H1 (cell line): ENCODE results near the gene SIK3. TPM values are rescaled to one million over a fixed set of nuclear protein-coding genes. Genes with fewer than 3 reads are reported as not detected.

Source experiments
- CTCF ChIA-PET: fragments of 300-600 bp; sonication (Branson Sonifier 250); formaldehyde crosslinking; loops from one replicate; lab custom pipeline; 2021; ENCODE audit not compliant: partially characterized antibody; lab: Charles Lee
- POLR2A ChIA-PET: fragments of 300-600 bp; sonication (Branson Sonifier 250); formaldehyde crosslinking; loops from one replicate; lab custom pipeline; 2021; ENCODE audit warnings: inconsistent platforms; ENCODE audit not compliant: partially characterized antibody; lab: Charles Lee
- DNase-seq, 2 experiments: peaks; one replicate each; pipeline versions ENCODE4 v3.0.0 to v3.0.0-alpha.2; 2010 to 2022; ENCODE audit warnings: low spot score in 2 of 2, low read depth in 1 of 2, mixed read lengths in 1 of 2
- FAIRE-seq: peaks from 2 replicates; lab custom pipeline; 2011; peaks lifted over from hg19 to GRCh38; lab: Jason Lieb, UNC
- H2AFZ ChIP-seq: 2 replicates; pipeline ENCODE4 v1.8.1; 2012; ENCODE audit warnings: low read length, inconsistent platforms
- H2AK5ac ChIP-seq: 2 replicates; pipeline ENCODE4 v1.6.1; 2013; ENCODE audit warnings: low read depth, low read length
- H2BK120ac ChIP-seq: replicated peaks from 2 replicates; pipeline ENCODE3; 2013; ENCODE audit warnings: low read depth, low read length, inconsistent platforms
- H2BK12ac ChIP-seq: 2 replicates; pipeline ENCODE4 v1.6.1; 2013; ENCODE audit warnings: low read depth, low read length
- H2BK15ac ChIP-seq: 2 replicates; pipeline ENCODE4 v1.6.1; 2013; ENCODE audit warnings: low read length
- H2BK20ac ChIP-seq: 2 replicates; pipeline ENCODE4 v1.6.1; 2013; ENCODE audit warnings: low read length
- H2BK5ac ChIP-seq: 2 replicates; pipeline ENCODE4 v1.6.1; 2013; ENCODE audit warnings: low read depth, low read length
- H3K14ac ChIP-seq: 2 replicates; pipeline ENCODE4 v1.6.1; 2013; ENCODE audit warnings: inconsistent platforms; ENCODE audit not compliant: insufficient read length
- H3K18ac ChIP-seq: 2 replicates; pipeline ENCODE4 v1.6.1; 2013; ENCODE audit warnings: low read length; ENCODE audit errors: extremely low read depth
- H3K23ac ChIP-seq: 2 replicates; pipeline ENCODE4 v1.6.1; 2013; ENCODE audit warnings: inconsistent platforms; ENCODE audit not compliant: insufficient read length
- H3K23me2 ChIP-seq: 2 replicates; pipeline ENCODE4 v1.6.1; 2013; ENCODE audit warnings: low read depth, low read length
- H3K27ac ChIP-seq: 2 replicates; pipeline ENCODE4 v1.6.1; 2011; ENCODE audit warnings: low read depth, low read length, inconsistent platforms
- H3K27me3 ChIP-seq, 4 experiments: replicated peaks in 1 of 4; 1 replicate in 1 of 4; 2 replicates in 3 of 4; pipeline versions ENCODE4 v1.6.1 to v1.8.1; 2011 to 2013; ENCODE audit warnings: low read length in 3 of 4, mild to moderate bottlenecking in 3 of 4, inconsistent platforms in 2 of 4, mixed read lengths in 2 of 4, moderate library complexity in 1 of 4; ENCODE audit not compliant: control insufficient read depth in 3 of 4, insufficient read depth in 3 of 4; ENCODE audit errors: extremely low read depth in 1 of 4
- H3K36me3 ChIP-seq, 4 experiments: 2 replicates each; pipeline versions ENCODE4 v1.6.1 to v1.8.1; 2011 to 2013; ENCODE audit warnings: mild to moderate bottlenecking in 4 of 4, low read length in 3 of 4, moderate library complexity in 2 of 4, control low read depth in 1 of 4, inconsistent platforms in 1 of 4; ENCODE audit not compliant: insufficient read depth in 4 of 4, control insufficient read depth in 2 of 4
- H3K4ac ChIP-seq: replicated peaks from 2 replicates; pipeline ENCODE3; 2013; ENCODE audit warnings: low read length, low read depth, mixed read lengths, inconsistent platforms; ENCODE audit not compliant: insufficient read length
- H3K4me1 ChIP-seq, 4 experiments: replicated peaks in 1 of 4; 1 replicate in 1 of 4; 2 replicates in 3 of 4; pipeline versions ENCODE4 v1.6.1 to v1.8.1; 2011 to 2013; ENCODE audit warnings: low read length in 3 of 4, inconsistent platforms in 2 of 4, mixed read lengths in 1 of 4; ENCODE audit not compliant: insufficient read depth in 4 of 4, control insufficient read depth in 3 of 4
- H3K4me2 ChIP-seq, 2 experiments: 2 replicates each; pipeline versions ENCODE4 v1.6.1 to v1.8.1; 2011 to 2013; ENCODE audit warnings: low read depth in 2 of 2, low read length in 2 of 2, control low read depth in 1 of 2, inconsistent platforms in 1 of 2, mild to moderate bottlenecking in 1 of 2; ENCODE audit not compliant: insufficient read depth in 1 of 2
- H3K4me3 ChIP-seq, 4 experiments: fragments of 200-600, 300-600 bp in 1 of 4; sonication (generic), shearing (Covaris generic), sonication (Bioruptor Twin) in 1 of 4; 2 replicates each; pipeline versions ENCODE4 v1.5.1 to v1.8.1; 2011 to 2016; ENCODE audit warnings: low read length in 4 of 4, low read depth in 3 of 4, control low read depth in 2 of 4, inconsistent platforms in 2 of 4, mild to moderate bottlenecking in 2 of 4, mixed read lengths in 1 of 4, moderate library complexity in 1 of 4; ENCODE audit not compliant: insufficient read depth in 2 of 4; ENCODE audit errors: extremely low read depth in 1 of 4
- H3K56ac ChIP-seq: replicated peaks from 2 replicates; pipeline ENCODE3; 2013; ENCODE audit warnings: low read depth, mild to moderate bottlenecking, mixed read lengths, low read length, inconsistent platforms; ENCODE audit not compliant: insufficient read length
- H3K79me1 ChIP-seq: 2 replicates; pipeline ENCODE4 v1.6.1; 2013; ENCODE audit warnings: low read depth, low read length, control low read depth
- H3K79me2 ChIP-seq, 2 experiments: 2 replicates each; pipeline versions ENCODE4 v1.6.1 to v1.8.1; 2012 to 2013; ENCODE audit warnings: low read length in 2 of 2, mild to moderate bottlenecking in 2 of 2, inconsistent platforms in 1 of 2; ENCODE audit not compliant: insufficient read depth in 2 of 2, control insufficient read depth in 1 of 2
- H3K9ac ChIP-seq, 4 experiments: replicated peaks in 1 of 4; 1 replicate in 1 of 4; 2 replicates in 3 of 4; pipeline versions ENCODE4 v1.6.1 to v1.8.1; 2011 to 2013; ENCODE audit warnings: low read depth in 3 of 4, low read length in 3 of 4, control low read depth in 2 of 4, mild to moderate bottlenecking in 2 of 4, moderate library complexity in 2 of 4, inconsistent platforms in 1 of 4; ENCODE audit errors: extremely low read depth in 1 of 4
- H3K9me3 ChIP-seq, 2 experiments: 2 replicates each; pipeline versions ENCODE4 v1.6.1 to v1.8.1; 2012 to 2013; ENCODE audit warnings: mild to moderate bottlenecking in 2 of 2, moderate library complexity in 2 of 2, control low read depth in 1 of 2, inconsistent platforms in 1 of 2, low read depth in 1 of 2, low read length in 1 of 2, mixed read lengths in 1 of 2; ENCODE audit not compliant: insufficient read depth in 2 of 2
- H4K20me1 ChIP-seq, 2 experiments: replicated peaks in 1 of 2; 2 replicates each; pipeline versions ENCODE3 to v1.8.1; 2011 to 2013; ENCODE audit warnings: inconsistent platforms in 2 of 2, low read length in 2 of 2, mild to moderate bottlenecking in 1 of 2; ENCODE audit not compliant: insufficient read depth in 2 of 2, control insufficient read depth in 1 of 2
- H4K5ac ChIP-seq: 2 replicates; pipeline ENCODE4 v1.6.1; 2013; ENCODE audit warnings: low read length, low read depth, mixed read lengths, inconsistent platforms; ENCODE audit not compliant: insufficient read length
- H4K8ac ChIP-seq: 2 replicates; pipeline ENCODE4 v1.8.0; 2013; ENCODE audit warnings: mild to moderate bottlenecking, moderate library complexity, low read length, inconsistent platforms; ENCODE audit not compliant: insufficient read depth; ENCODE audit errors: extremely low read depth
- H4K91ac ChIP-seq: replicated peaks from 2 replicates; pipeline ENCODE3; 2013; ENCODE audit warnings: low read length, mixed read lengths, inconsistent platforms; ENCODE audit not compliant: insufficient read length
- BRCA1 ChIP-seq: IDR thresholded peaks from 2 replicates; pipeline ENCODE4 v1.6.1; 2012; ENCODE audit warnings: low read depth, low read length, improper control_type of control experiment
- CBX5 ChIP-seq: fragments of 300-800, 300-1000 bp; sonication (generic); IDR thresholded peaks from 2 replicates; pipeline ENCODE4 v1.7.1; 2016; ENCODE audit warnings: antibody characterized with exemption, low read length, low read depth
- CHD1 ChIP-seq: IDR thresholded peaks from 2 replicates; pipeline ENCODE4 v1.6.1; 2012; ENCODE audit warnings: low read depth, low read length, improper control_type of control experiment
- CTBP2 ChIP-seq: IDR thresholded peaks from 2 replicates; pipeline ENCODE4 v1.7.0; 2011; ENCODE audit warnings: borderline replicate concordance, mild to moderate bottlenecking, moderate library complexity, mixed read lengths, low read length; ENCODE audit not compliant: insufficient read depth, insufficient read length
- GABPA ChIP-seq: IDR thresholded peaks from 2 replicates; pipeline ENCODE4 v1.6.1; 2011; ENCODE audit warnings: mild to moderate bottlenecking, low read length, moderate library complexity, borderline replicate concordance; ENCODE audit not compliant: insufficient read depth
- HDAC6 ChIP-seq: IDR thresholded peaks from one replicate; pipeline ENCODE4 v1.7.1; 2012; ENCODE audit warnings: low read depth, mild to moderate bottlenecking, inconsistent platforms, low read length, moderate library complexity
- KDM1A ChIP-seq: fragments of 200-600, 300-600 bp; sonication (generic); IDR thresholded peaks from 2 replicates; pipeline ENCODE4 v1.7.1; 2016; ENCODE audit warnings: mild to moderate bottlenecking, low read length, borderline replicate concordance
- MAX ChIP-seq: IDR thresholded peaks from 2 replicates; pipeline ENCODE4 v1.6.1; 2012; ENCODE audit warnings: inconsistent platforms
- POLR2A ChIP-seq, 2 experiments: IDR thresholded peaks; 1 replicate in 1 of 2; 2 replicates in 1 of 2; pipeline ENCODE4 v1.6.1; 2011; ENCODE audit warnings: low read depth in 2 of 2, low read length in 2 of 2, mild to moderate bottlenecking in 2 of 2; ENCODE audit errors: control extremely low read depth in 1 of 2
- RAD21 ChIP-seq, 2 experiments: IDR thresholded peaks in 1 of 2; conservative IDR thresholded peaks in 1 of 2; 2 replicates each; pipeline ENCODE4 v1.6.1; 2011; ENCODE audit warnings: low read depth in 2 of 2, low read length in 2 of 2, improper control_type of control experiment in 1 of 2, inconsistent platforms in 1 of 2, mild to moderate bottlenecking in 1 of 2, moderate library complexity in 1 of 2
- SIN3A ChIP-seq, 2 experiments: IDR thresholded peaks in 1 of 2; conservative IDR thresholded peaks in 1 of 2; 2 replicates each; pipeline ENCODE4 v1.6.1; 2011 to 2012; ENCODE audit warnings: low read length in 2 of 2, improper control_type of control experiment in 1 of 2, low read depth in 1 of 2, mild to moderate bottlenecking in 1 of 2
- SRF ChIP-seq: IDR thresholded peaks from 2 replicates; pipeline ENCODE4 v1.6.1; 2011; ENCODE audit warnings: mild to moderate bottlenecking, low read depth, low read length, moderate library complexity
- TAF7 ChIP-seq: optimal IDR thresholded peaks from 2 replicates; pipeline ENCODE3; 2011; ENCODE audit warnings: low read depth, mild to moderate bottlenecking, inconsistent platforms, low read length, moderate library complexity, borderline replicate concordance
- WGBS, 2 experiments: shearing (Covaris generic) in 1 of 2; methylation state at CpG; one replicate each; pipeline versions ENCODE4 v1.1.6 to v1.1.7; 2013 to 2015; ENCODE audit warnings: low lambda C conversion rate in 2 of 2, mixed read lengths in 2 of 2, inconsistent platforms in 1 of 2, low coverage in 1 of 2, missing lambda C conversion rate in 1 of 2; ENCODE audit not compliant: insufficient replicate concordance in 2 of 2, insufficient coverage in 1 of 2, insufficient read length in 1 of 2; ENCODE audit errors: extremely low coverage in 1 of 2, missing lambda C conversion rate in 1 of 2; 5-methylcytosine and 5-hydroxymethylcytosine counted together
- polyA plus RNA-seq, 7 experiments: library from polyadenylated mRNA; depleted of rRNA in 3 of 7; stranded (reverse) in 5 of 7; unstranded in 2 of 7; fragments of >200 nt in 5 of 7; fragments of 200-250 nt in 2 of 7; gene quantifications; 1 replicate in 5 of 7; 2 replicates in 1 of 7; 4 replicates in 1 of 7; pipeline versions ENCODE4 v1.2.1 to v1.2.3, GENCODE V29; 2011 to 2013; ENCODE audit warnings: missing spikeins in 2 of 7, mixed read lengths in 2 of 7
- total RNA-seq: library from RNA; stranded (reverse); fragmentation: NEBNext Ultra II Directional; extraction: Animal tissue kit (Norgen Biotek cat#: 25700); gene quantifications from 2 replicates; pipeline ENCODE4 v1.2.1, GENCODE V29; 2021

The SIK3 gene
- total and polyA plus RNA-seq, 2 of the 8 experiments (the other 6 are each of a cell fraction or from before 2014, with no cell fraction given), result 19.9 to 32.1 TPM

GRCh38 chr11:116986521-116987105 is 111.6 kb downstream of the SIK3 start:
- Histone ChIP-seq H3K27ac (no peak overlapping the region), H3K18ac (no peak overlapping the region), H2BK120ac (no peak overlapping the region), H2BK15ac (no peak overlapping the region), H3K79me2 (peaks cover 0 to 79% of the 10 kb centered on the region in 2 experiments; a peak in 2 of 4 replicates), H3K9ac (no peak overlapping the region), H3K23ac (no peak overlapping the region), H4K8ac (no peak overlapping the region), H3K14ac (no peak overlapping the region), H2AK5ac (no peak overlapping the region), H3K36me3 (no peaks in the 10 kb centered on the region), H3K4me1 (peaks cover 0 to 11% (median 5%) of the 10 kb centered on the region in 4 experiments; a peak in 5 of 7 replicates), H2BK20ac (no peak overlapping the region), H2BK5ac (no peak overlapping the region), H3K56ac (no peak overlapping the region), H3K79me1 (no peaks in the 10 kb centered on the region; the same call in 1 of the 2 replicates), H3K27me3 (no peaks in the 10 kb centered on the region), H3K9me3 (no peaks in the 10 kb centered on the region), H3K23me2 (no peaks in the 10 kb centered on the region), H2BK12ac (no peak overlapping the region), H4K5ac (no peak overlapping the region), H4K20me1 (peaks cover 0 to 9% of the 10 kb centered on the region in 2 experiments), H2AFZ (no peak overlapping the region), H3K4ac (no peak overlapping the region), H4K91ac (no peak overlapping the region), H3K4me2 (no peak overlapping the region), H3K4me3 (no peak overlapping the region)
- DNase-seq (no peak), FAIRE-seq (no peak)
- CTCF ChIA-PET, result interaction anchor here (0.9 to 3.9 kb wide), 3 partner anchors 13 to 53 kb away, joined by 4 to 11 read pairs (median 4); no protein-coding TSS in a partner anchor
- POLR2A ChIA-PET, result no interaction called here
- 80% methylated on average over 2 of the region's 2 CpGs; no CpG with 5 or more reads in 1 of the 2 experiments for WGBS, 2 experiments
- no peak for TF ChIP-seq CTBP2
- no peak for TF ChIP-seq CHD1
- TF ChIP-seq HDAC6, result no peak
- no peak for TF ChIP-seq SRF
- TF ChIP-seq RAD21 (IDR thresholded peaks at IDR 0.05 in 1 of 2, conservative IDR thresholded peaks at IDR 0.05 in 1 of 2; ENCODE audit: low read depth in 2 of 2, low read length in 2 of 2), result no peak
- no peak for TF ChIP-seq BRCA1
- no peak for TF ChIP-seq MAX
- TF ChIP-seq GABPA, result no peak
- TF ChIP-seq SIN3A (conservative IDR thresholded peaks at IDR 0.05 in 1 of 2, IDR thresholded peaks at IDR 0.05 in 1 of 2; ENCODE audit: low read depth in 1 of 2, low read length in 2 of 2), result no peak
- no peak for TF ChIP-seq KDM1A
- no peak for TF ChIP-seq CBX5
- no peak for TF ChIP-seq POLR2A (IDR thresholded peaks at IDR 0.05; ENCODE audit: control extremely low read depth in 1 of 2, low read depth in 2 of 2, low read length in 2 of 2)
- no peak for TF ChIP-seq TAF7
